Body of pancreas (tissue), 4 donors: Measurements from ENCODE around the gene NUP210L. TPM values are rescaled to one million over a fixed set of nuclear protein-coding genes. Genes with fewer than 3 reads are reported as not detected.

ENCODE experiments used
- ATAC-seq: fragments of 150-250 bp; one replicate; pipeline ENCODE4 v1.9.1; 2016
- DNase-seq, 4 donors: peaks; one replicate each; pipeline ENCODE4 v3.0.0-alpha.2; 2019
- H3K27ac ChIP-seq, 4 donors: fragments of 200-600 bp; sonication (generic); 1 replicate in 3 of 4; 2 replicates in 1 of 4; pipeline versions ENCODE4 v1.5.1 to v1.6.1; 2016 to 2019; ENCODE audit warnings: mild to moderate bottlenecking in 1 of 4, mixed read lengths in 1 of 4, moderate library complexity in 1 of 4
- H3K27me3 ChIP-seq, 2 donors: fragments of 200-600 bp; sonication (generic); one replicate each; pipeline ENCODE4 v1.6.0; 2016; ENCODE audit warnings: mild to moderate bottlenecking in 1 of 2
- H3K36me3 ChIP-seq, 2 donors: fragments of 200-600 bp; sonication (generic); replicated peaks in 1 of 2; 2 replicates each; pipeline ENCODE4 v1.5.1; 2016; ENCODE audit warnings: low read depth in 2 of 2; ENCODE audit not compliant: insufficient read depth in 1 of 2
- H3K4me1 ChIP-seq: fragments of 200-600 bp; sonication (generic); one replicate; pipeline ENCODE4 v1.6.0; 2016
- H3K4me3 ChIP-seq, 2 donors: fragments of 200-600 bp; sonication (generic); 1 replicate in 1 of 2; 2 replicates in 1 of 2; pipeline ENCODE4 v1.5.1; 2016 to 2019
- H3K9me3 ChIP-seq, 3 donors: fragments of 200-600 bp; sonication (generic); 1 replicate in 2 of 3; 2 replicates in 1 of 3; pipeline ENCODE4 v1.5.1; 2016
- POLR2A ChIP-seq, 3 donors: fragments of 450-650 bp; IDR thresholded peaks; one replicate each; pipeline ENCODE4 v1.6.1; 2016; ENCODE audit warnings: antibody characterized with exemption in 3 of 3, mild to moderate bottlenecking in 2 of 3
- WGBS, 2 donors: methylation state at CpG; one replicate each; pipeline ENCODE4 v1.1.5; 2017; 5-methylcytosine and 5-hydroxymethylcytosine counted together
- intact Hi-C: fragments of 100-400 bp; cut with DNase I; formaldehyde crosslinking; loops from one replicate; pipeline ENCODE4 v1.15.1; 2023
- total RNA-seq, 2 donors: library from RNA; depleted of rRNA; stranded (reverse); fragments of >200 nt; gene quantifications; one replicate each; pipeline ENCODE4 v1.1.0, GENCODE V29; 2016
- TF ChIP-seq, protein P1 (sequence below), 7 experiments: fragments of 450-650 bp in 4 of 7; fragments of 200-600 bp in 3 of 7; sonication (generic) in 3 of 7; IDR thresholded peaks; one replicate each; pipeline ENCODE4 v1.5.1; 2016 to 2019; ENCODE audit warnings: antibody characterized with exemption in 7 of 7

NUP210L gene
- total RNA-seq, 2 donors from 2014 or later: not detected

DNA sequence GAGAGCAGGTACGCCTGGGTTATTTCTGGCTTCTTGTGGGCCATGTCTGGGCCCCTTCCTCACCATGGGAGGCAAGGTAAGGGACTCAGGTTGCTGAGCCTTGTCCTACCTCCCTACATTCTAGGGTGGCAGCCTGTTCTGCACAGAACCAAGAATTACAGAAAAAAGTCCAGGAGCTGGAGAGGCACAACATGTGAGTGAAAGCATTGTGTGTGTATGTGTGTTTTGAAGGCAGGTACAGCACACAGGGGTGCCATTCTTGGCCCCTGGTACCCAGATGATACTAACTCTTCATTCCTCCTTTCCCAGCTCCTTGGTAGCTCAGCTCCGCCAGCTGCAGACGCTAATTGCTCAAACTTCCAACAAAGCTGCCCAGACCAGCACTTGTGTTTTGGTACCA, 181.8 kb downstream of the NUP210L start:
- intact Hi-C loops: no loop called here

DNA sequence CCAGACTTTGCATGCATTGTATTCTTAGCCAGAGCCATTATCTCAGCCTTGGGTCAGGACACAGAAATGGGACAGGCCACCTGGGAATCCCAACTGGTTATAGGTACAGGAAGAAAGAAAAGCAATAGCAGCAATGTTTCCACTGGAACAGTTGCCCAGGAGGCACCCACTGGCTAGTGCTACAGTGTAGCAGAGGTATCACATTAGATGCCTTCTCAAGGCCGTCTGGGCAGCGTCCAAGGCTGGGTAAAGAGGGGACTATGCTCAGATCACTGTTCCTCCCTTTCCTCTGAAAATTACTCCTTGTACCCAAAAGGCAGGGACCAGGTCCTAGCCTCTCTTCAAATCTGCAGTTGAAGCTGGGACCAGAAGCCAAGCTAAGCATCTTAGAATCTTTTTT, 184.5 kb downstream of the NUP210L start:
- no peak for ATAC-seq
- no peaks in the 10 kb centered on the region for H3K9me3 ChIP-seq
- peaks cover 28% of the 10 kb centered on the region for H3K4me1 ChIP-seq
- no peak overlapping the region for H3K27ac ChIP-seq
- no peak for DNase-seq
- H3K4me3 ChIP-seq: no peak overlapping the region
- H3K36me3 ChIP-seq: peaks cover 7 to 10% of the 10 kb centered on the region in 2 donors
- H3K27me3 ChIP-seq: no peaks in the 10 kb centered on the region
- no peak for TF ChIP-seq POLR2A (IDR thresholded peaks at IDR 0.05)
- TF ChIP-seq, protein P1, sequence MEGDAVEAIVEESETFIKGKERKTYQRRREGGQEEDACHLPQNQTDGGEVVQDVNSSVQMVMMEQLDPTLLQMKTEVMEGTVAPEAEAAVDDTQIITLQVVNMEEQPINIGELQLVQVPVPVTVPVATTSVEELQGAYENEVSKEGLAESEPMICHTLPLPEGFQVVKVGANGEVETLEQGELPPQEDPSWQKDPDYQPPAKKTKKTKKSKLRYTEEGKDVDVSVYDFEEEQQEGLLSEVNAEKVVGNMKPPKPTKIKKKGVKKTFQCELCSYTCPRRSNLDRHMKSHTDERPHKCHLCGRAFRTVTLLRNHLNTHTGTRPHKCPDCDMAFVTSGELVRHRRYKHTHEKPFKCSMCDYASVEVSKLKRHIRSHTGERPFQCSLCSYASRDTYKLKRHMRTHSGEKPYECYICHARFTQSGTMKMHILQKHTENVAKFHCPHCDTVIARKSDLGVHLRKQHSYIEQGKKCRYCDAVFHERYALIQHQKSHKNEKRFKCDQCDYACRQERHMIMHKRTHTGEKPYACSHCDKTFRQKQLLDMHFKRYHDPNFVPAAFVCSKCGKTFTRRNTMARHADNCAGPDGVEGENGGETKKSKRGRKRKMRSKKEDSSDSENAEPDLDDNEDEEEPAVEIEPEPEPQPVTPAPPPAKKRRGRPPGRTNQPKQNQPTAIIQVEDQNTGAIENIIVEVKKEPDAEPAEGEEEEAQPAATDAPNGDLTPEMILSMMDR (IDR thresholded peaks at IDR 0.05): no peak
- 36 to 48% methylated on average over 2 of the region's 2 CpGs for WGBS, 2 donors
- intact Hi-C loops: no loop called here

More for the DNA sequence above, 181.8 kb downstream of the NUP210L start:
- Histone ChIP-seq H3K4me3 (no peak overlapping the region), H3K27me3 (no peaks in the 10 kb centered on the region), H3K36me3 (peaks cover 7 to 12% of the 10 kb centered on the region in 2 donors), H3K27ac (no peak overlapping the region), H3K4me1 (peaks cover 31% of the 10 kb centered on the region), H3K9me3 (no peaks in the 10 kb centered on the region)
- DNase-seq (no peak), ATAC-seq (no peak)
- 89 to 96% methylated on average over 3 of the region's 3 CpGs for WGBS, 2 donors
- peak in 1 of 3 donors; percentile 10 for TF ChIP-seq POLR2A (IDR thresholded peaks at IDR 0.05)
- TF ChIP-seq, protein P1 (IDR thresholded peaks at IDR 0.05): no peak

DNA sequence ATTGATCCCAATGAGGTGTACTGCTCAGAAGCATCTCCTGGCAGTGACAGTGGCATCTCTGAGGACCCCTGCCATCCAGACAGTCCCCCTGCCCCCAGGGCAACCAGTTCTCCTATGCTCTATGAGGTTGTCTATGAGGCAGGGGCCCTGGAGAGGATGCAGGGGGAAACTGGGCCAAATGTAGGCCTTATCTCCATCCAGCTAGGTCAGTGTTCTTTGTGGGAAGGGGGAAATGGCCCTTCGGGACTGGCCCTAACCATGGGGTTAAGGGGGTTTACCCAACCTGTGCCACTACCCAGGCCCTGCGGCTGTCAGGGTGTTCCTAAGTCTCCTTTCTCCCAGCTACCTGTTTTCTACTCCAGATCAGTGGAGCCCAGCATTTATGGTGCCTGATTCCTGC, 185.9 kb downstream of the NUP210L start:
- no peak for DNase-seq
- 93% methylated on average over 2 of the region's 2 CpGs; no CpG with 5 or more reads in 1 of the 2 donors for WGBS, 2 donors
- TF ChIP-seq POLR2A (IDR thresholded peaks at IDR 0.05): no peak
- TF ChIP-seq, protein P1 (IDR thresholded peaks at IDR 0.05): no peak
- Histone ChIP-seq H3K27me3 (no peaks in the 10 kb centered on the region), H3K9me3 (no peaks in the 10 kb centered on the region), H3K4me3 (no peak overlapping the region), H3K27ac (peak overlapping the region in 3 of 4 donors; percentile 89 to 92 (median 91)), H3K4me1 (peaks cover 36% of the 10 kb centered on the region), H3K36me3 (peaks cover 0 to 3% of the 10 kb centered on the region in 2 donors)
- intact Hi-C loops: no loop called here
- no peak for ATAC-seq

DNA sequence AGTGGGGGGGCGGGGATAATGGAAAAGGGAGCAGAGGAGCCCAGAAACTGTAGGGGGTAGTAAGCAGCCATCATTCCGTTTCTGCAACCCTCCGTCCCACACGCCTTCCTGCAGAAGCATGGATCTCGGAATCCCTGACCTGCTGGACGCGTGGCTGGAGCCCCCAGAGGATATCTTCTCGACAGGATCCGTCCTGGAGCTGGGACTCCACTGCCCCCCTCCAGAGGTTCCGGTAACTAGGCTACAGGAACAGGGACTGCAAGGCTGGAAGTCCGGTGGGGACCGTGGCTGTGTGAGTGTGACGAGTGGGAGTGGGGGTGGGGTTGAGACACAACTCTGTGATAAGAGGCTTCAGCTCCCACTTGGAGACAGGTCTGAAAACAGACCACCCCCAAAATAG, 186.5 kb downstream of the NUP210L start:
- peaks cover 39% of the 10 kb centered on the region for H3K4me1 ChIP-seq
- intact Hi-C loops: no loop called here
- WGBS, 2 donors: 1 to 11% methylated on average over 13 of the region's 13 CpGs

DNA sequence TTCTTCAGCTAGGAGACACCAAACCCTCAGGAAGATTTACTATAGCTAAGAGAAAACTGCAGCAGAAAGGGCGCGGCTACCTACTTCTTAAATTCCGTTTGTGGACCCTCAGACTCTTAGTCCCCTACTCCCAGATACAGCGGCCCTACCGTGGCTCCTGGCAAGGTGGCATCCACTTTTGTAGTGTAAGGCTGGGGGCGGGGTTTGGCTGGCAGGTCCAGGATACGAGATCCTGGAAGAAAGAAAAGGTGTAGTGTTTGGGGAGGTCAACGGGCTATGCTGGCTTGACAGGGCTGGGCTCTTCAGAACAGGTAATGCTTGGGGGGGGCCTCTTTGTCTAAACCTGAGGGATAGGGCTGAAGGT, 186.9 kb downstream of the NUP210L start:
- Histone ChIP-seq H3K36me3 (no peaks in the 10 kb centered on the region), H3K27ac (peak overlapping the region; percentile 67 to 92 (median 90)), H3K4me1 (peaks cover 39% of the 10 kb centered on the region), H3K27me3 (no peaks in the 10 kb centered on the region), H3K4me3 (peak overlapping the region; percentile 11 to 54), H3K9me3 (no peaks in the 10 kb centered on the region)
- 0 to 2% methylated on average over 8 of the region's 8 CpGs for WGBS, 2 donors
- TF ChIP-seq POLR2A (IDR thresholded peaks at IDR 0.05): no peak
- TF ChIP-seq, protein P1 (IDR thresholded peaks at IDR 0.05): no peak
- intact Hi-C loops: no loop called here
- ATAC-seq: peak; percentile 24
- DNase-seq: peak; percentile 77 to 87 (median 80)

More for the DNA sequence above, 186.5 kb downstream of the NUP210L start:
- no peak for ATAC-seq
- H3K27me3 ChIP-seq: no peaks in the 10 kb centered on the region
- no peak overlapping the region for H3K4me3 ChIP-seq
- peak overlapping the region; percentile 67 to 92 (median 90) for H3K27ac ChIP-seq
- TF ChIP-seq POLR2A (IDR thresholded peaks at IDR 0.05): no peak
- TF ChIP-seq, protein P1 (IDR thresholded peaks at IDR 0.05): no peak
- no peaks in the 10 kb centered on the region for H3K36me3 ChIP-seq
- H3K9me3 ChIP-seq: no peaks in the 10 kb centered on the region
- DNase-seq: no peak
